NCI-H2196 treated with DMSO at 0.1 percent for 48 hours (cell line): Measurements from ENCODE around the gene SCFD2.
"Not testable (repeated sequence)": the region's sequence is repeated elsewhere in the genome, so short reads cannot be mapped to it uniquely, and the experiment has no call there.

Experiments
- DNase-seq: peaks from one replicate; lab custom pipeline; 2025; ENCODE audit not compliant: unreplicated experiment; lab: John Stamatoyannopoulos, UW

SCFD2 gene

DNA sequence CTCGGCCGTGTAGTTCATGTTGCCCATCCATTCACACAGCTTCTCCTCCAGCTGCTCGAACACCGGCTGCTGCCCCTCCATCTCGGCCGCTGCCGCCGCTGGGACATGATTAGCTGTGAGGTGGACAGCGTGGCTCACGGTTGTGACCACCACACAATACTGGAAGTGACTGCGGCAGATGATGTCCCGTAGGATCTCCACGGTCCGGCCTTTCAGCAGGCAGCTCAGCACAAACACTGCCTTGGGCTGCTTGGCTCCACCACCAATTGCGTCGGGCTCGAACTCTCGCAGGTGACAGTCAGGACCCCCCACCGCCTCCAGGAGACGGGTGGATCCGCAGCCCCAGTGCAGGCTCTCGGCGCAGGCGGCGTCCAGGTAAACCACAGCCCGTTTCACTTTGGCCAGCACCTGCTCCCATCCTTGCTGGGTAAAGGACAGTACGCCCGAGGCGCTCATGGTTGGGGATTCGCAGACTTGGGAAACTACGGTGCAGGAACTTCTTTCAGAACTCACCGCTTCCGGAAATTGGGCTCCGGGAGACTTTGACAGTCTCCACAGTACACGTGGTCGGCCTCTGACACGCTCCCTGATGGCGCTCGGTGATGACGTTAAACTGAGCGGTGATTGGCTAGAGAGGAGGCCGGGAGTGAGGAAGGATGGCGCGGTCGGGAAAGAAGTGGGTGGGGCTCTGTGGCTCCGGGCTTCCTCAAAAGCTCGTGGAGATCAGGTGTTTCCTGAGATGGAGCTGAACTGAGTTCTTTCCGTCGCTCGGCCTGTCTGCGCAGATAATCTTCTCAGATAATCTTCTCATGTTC lies at the start of gene SCFD2:
TSS of gene SCFD2 (minus strand) at position 576 of the 815 bp plus-strand sequence.
- DNase-seq, result peak; percentile 67

GRCh38 chr4:53409479-53409878 lies 43.6 kb upstream of the SCFD2 start:
- DNase-seq, result not testable (repeated sequence)

- no peak for DNase-seq
Measured at GRCh38 chr4:53380221-53380620, 14.4 kb upstream of the SCFD2 start.

- DNase-seq, result no peak
Measured at GRCh38 chr4:53378171-53378482, 12.3 kb upstream of the SCFD2 start.

DNA sequence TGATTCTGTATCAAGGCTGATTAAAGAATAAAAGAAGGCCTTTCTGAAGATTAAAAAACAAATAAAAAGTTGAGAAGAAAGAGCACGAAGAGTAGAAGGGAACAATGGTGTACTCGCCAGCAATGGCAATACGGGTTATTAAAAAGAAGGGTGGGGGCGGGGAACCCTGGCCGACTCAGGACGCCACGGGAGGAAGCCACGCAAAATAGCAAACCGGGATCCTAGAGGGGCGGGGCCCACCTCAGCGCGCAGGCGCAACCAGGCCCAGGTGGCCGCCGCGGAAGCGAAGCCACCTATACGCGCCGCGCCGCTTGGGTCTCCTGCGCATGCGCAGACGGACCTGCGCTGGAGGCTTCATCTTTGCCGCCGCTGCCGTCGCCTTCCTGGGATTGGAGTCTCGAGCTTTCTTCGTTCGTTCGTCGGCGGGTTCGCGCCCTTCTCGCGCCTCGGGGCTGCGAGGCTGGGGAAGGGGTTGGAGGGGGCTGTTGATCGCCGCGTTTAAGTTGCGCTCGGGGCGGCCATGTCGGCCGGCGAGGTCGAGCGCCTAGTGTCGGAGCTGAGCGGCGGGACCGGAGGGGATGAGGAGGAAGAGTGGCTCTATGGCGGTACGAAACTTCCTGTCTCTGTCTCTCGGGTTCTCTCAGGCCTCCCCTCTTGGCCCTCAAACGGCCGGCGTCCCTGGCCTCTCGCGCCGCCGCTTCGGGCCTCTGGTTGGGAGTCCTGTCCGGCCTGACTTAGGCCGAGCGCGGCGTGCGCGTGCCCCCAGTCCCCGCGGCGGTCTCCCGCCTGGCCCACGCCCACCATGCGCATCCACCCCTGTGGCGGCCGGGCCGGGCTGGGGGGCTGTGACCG lies 11.7 kb upstream of the SCFD2 start, which contains the start of gene FIP1L1:
TSS of gene FIP1L1 (plus strand) at position 323 of the 852 bp plus-strand sequence. CDS start at position 521, 198 bp downstream.
- DNase-seq, result peak; percentile 53

GRCh38 chr4:53376900-53377299 lies 11.0 kb upstream of the SCFD2 start:
- DNase-seq, result no peak

- no peak for DNase-seq
Measured at GRCh38 chr4:53374777-53375258, 9.0 kb upstream of the SCFD2 start.

DNA sequence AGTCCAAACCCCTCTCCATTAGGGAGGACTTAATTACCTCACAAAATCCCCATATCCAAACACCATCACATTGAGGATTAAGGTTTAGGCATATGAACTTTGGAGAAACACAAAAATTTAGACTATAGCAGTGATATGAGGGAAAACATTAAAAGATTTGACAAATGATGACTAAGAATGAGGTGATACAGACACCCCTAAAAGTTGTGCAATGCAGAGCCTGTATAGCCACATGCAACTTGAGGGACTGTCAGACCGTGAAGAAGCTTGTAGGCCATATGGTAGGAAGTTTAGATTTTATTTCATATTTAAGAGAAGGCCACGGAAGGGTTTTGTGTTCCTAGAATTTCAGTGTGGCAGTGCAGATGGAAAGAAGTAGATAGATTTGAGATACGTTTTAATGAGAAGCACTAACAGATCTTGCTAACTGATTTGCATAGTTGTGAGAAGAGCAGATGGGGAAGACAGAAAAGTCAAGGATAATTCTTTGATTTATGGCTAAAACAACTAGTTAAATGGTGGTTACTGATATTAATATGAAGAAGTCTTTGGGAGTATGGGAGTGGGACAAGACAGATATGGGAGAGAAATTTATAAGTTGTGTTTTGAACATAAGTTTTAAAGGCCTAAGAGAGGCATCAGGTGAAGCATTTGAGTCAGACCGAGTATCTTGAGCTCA lies 6.1 kb upstream of the SCFD2 start:
- no peak for DNase-seq

- DNase-seq, result no peak
Measured at GRCh38 chr4:53371049-53371448, 5.2 kb upstream of the SCFD2 start.

GRCh38 chr4:53367721-53368120 lies 1.9 kb upstream of the SCFD2 start:
- DNase-seq, result no peak

GRCh38 chr4:53366301-53366716 lies 448 bp upstream of the SCFD2 start:
- no peak for DNase-seq

GRCh38 chr4:53365121-53365485 lies 758 bp downstream of the SCFD2 start:
- DNase-seq, result no peak

- DNase-seq, result no peak
Measured at GRCh38 chr4:53364624-53365023, 1.2 kb downstream of the SCFD2 start.

- DNase-seq, result no peak
Measured at GRCh38 chr4:53362093-53362492, 3.8 kb downstream of the SCFD2 start.

GRCh38 chr4:53361451-53361850 lies 4.4 kb downstream of the SCFD2 start:
- DNase-seq, result no peak

DNA sequence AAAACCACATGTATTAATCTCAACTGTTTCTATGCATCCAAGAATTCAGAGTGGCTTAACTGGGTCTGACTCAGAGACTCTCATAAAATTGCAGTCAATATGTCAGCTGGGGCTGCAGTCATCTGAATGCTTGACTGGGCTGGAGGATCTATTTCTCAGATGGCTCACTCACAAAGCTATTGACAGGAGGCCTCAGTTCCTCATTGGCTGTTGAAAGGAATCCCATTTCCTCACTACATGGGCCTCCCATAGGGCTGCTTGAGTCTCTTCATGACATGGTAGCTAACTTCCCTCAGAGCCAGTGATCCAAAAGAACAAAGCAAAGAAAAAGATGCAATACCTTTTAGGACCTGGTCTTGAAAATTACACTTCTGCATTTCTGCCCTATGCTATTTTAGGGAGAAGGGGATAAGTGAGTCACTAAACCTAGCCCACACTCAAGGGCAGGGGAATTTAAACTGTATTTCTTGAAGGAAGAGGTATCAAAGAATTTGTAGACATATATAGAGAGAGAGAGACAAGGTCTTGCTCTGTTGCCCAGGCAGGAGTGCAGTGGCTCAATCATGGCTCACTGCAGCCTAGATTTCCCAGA lies 9.8 kb downstream of the SCFD2 start:
- no peak for DNase-seq

DNA sequence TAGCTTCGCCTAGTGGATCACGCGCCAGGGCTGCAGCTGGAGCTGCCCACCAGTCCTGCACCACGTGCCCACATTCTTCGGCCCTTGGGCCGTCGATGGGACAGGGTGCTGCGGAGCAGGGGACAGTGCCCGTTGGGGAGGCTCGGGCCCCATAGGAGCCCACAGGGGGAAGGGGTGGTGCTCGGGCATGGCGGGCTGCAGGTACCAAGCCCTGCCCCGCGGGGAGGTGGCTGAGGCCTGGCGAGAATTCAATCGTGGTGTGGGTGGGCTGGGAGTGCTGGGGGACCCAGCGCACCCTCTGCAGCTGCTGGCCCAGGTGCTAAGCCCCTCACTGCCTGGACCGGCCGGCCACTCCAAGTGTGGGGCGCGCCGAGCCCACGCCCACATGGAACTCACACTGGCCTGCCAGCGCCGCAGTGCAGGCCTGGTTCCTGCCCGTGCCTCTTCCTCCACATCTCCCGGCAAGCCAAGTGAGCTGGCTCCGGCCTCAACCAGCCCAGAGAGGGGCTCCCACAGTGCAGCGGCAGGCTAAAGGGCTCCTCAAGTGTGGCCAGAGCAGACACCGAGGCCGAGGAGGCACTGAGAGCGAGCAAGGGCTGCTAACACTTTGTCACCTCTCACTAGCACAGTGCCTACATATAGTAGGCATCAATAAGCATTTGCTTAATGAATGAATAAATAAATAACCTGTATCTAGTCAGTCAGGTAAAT lies 11.7 kb downstream of the SCFD2 start:
- no peak for DNase-seq

DNA sequence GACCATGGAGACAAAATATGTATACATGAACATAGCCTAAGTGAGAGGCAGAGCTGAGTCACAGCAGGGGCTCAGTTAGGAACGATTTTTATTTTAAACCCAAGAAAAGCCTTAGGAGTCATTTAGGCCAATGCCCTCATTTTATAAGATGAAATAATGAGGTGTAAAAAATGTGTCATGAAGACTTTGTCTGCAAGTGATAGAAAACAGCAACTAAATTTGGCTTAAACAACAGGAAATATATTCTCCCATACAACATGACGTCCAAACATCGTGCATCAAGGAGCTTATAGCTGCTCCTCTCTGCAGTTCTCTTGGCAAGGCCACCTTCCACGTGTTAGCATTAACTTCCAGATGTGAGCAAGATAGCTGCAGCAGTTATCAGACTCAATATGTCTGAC lies 16.8 kb downstream of the SCFD2 start:
- DNase-seq, result no peak

- DNase-seq, result no peak
Measured at GRCh38 chr4:53348046-53348445, 17.8 kb downstream of the SCFD2 start.
